Measurements from ENCODE around the gene GAS7. TPM values are rescaled to one million over a fixed set of nuclear protein-coding genes. Genes with fewer than 3 reads are reported as not detected.

GAS7 gene
- polyA plus RNA-seq, 1 donor (not counting 4 experiments of a cell fraction or from before 2014, with no cell fraction given), result 0.10 TPM

- DNase-seq (ENCODE audit: low read depth, low spot score) (no peak), FAIRE-seq (no peak)
- no peaks in the 10 kb centered on the region for H3K9me1 ChIP-seq (ENCODE audit: control insufficient read depth, extremely low read depth, insufficient read depth, low read length)
- no peaks in the 10 kb centered on the region for H4K20me1 ChIP-seq (ENCODE audit: control insufficient read depth, extremely low read depth, insufficient read depth, low read length)
- H3K4me1 ChIP-seq (ENCODE audit: control insufficient read depth, extremely low read depth, insufficient read depth, low read length), result no peaks in the 10 kb centered on the region
- H3K4me3 ChIP-seq (ENCODE audit: control insufficient read depth in 2 of 3, extremely low read depth in 1 of 3, insufficient read depth in 2 of 3, low read depth in 1 of 3, low read length in 3 of 3), result no peak overlapping the region
- no peaks in the 10 kb centered on the region for H3K27me3 ChIP-seq (ENCODE audit: control insufficient read depth, extremely low read depth, insufficient read depth, low read length)
- H3K36me3 ChIP-seq (ENCODE audit: control insufficient read depth in 2 of 2, extremely low read depth in 1 of 2, insufficient read depth in 2 of 2, low read length in 2 of 2), result no peaks in the 10 kb centered on the region
- H3K27ac ChIP-seq (ENCODE audit: control insufficient read depth, insufficient read depth, low read length), result no peak overlapping the region
- no peaks in the 10 kb centered on the region for H3K79me2 ChIP-seq (ENCODE audit: control insufficient read depth, insufficient read depth, low read length)
- H3K4me2 ChIP-seq (ENCODE audit: control insufficient read depth, extremely low read depth, insufficient read depth, low read depth, low read length), result no peak overlapping the region
- H3K9me3 ChIP-seq (ENCODE audit: control insufficient read depth, low read depth, low read length), result no peaks in the 10 kb centered on the region
- no peak for TF ChIP-seq EZH2 (IDR thresholded peaks at IDR 0.05; ENCODE audit: low read length)
- TF ChIP-seq, protein P1, sequence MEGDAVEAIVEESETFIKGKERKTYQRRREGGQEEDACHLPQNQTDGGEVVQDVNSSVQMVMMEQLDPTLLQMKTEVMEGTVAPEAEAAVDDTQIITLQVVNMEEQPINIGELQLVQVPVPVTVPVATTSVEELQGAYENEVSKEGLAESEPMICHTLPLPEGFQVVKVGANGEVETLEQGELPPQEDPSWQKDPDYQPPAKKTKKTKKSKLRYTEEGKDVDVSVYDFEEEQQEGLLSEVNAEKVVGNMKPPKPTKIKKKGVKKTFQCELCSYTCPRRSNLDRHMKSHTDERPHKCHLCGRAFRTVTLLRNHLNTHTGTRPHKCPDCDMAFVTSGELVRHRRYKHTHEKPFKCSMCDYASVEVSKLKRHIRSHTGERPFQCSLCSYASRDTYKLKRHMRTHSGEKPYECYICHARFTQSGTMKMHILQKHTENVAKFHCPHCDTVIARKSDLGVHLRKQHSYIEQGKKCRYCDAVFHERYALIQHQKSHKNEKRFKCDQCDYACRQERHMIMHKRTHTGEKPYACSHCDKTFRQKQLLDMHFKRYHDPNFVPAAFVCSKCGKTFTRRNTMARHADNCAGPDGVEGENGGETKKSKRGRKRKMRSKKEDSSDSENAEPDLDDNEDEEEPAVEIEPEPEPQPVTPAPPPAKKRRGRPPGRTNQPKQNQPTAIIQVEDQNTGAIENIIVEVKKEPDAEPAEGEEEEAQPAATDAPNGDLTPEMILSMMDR (optimal IDR thresholded peaks at IDR 0.05 in 1 of 3, IDR thresholded peaks at IDR 0.05 in 1 of 3, conservative IDR thresholded peaks at IDR 0.05 in 1 of 3; ENCODE audit: extremely low read depth in 1 of 3, insufficient read depth in 2 of 3, low read length in 3 of 3), result no peak
- dilution Hi-C loops (cut with MboI; ENCODE audit: extremely low pct_ligation_motif_present, low sequenced_read_pairs), result no loop called here
- H3K9ac ChIP-seq (ENCODE audit: control insufficient read depth, extremely low read depth, insufficient read depth, low read length), result no peak overlapping the region
- no peak overlapping the region for H2AFZ ChIP-seq (ENCODE audit: control insufficient read depth, low read length)
Measured at GRCh38 chr17:9935408-9935807, 263.0 kb downstream of the GAS7 start.

- no peak overlapping the region for H3K4me2 ChIP-seq (ENCODE audit: control insufficient read depth, extremely low read depth, insufficient read depth, low read depth, low read length)
- dilution Hi-C loops (cut with MboI; ENCODE audit: extremely low pct_ligation_motif_present, low sequenced_read_pairs), result no loop called here
- H4K20me1 ChIP-seq (ENCODE audit: control insufficient read depth, extremely low read depth, insufficient read depth, low read length), result no peaks in the 10 kb centered on the region
- H3K4me3 ChIP-seq (ENCODE audit: control insufficient read depth in 2 of 3, extremely low read depth in 1 of 3, insufficient read depth in 2 of 3, low read depth in 1 of 3, low read length in 3 of 3), result no peak overlapping the region
- H3K36me3 ChIP-seq (ENCODE audit: control insufficient read depth in 2 of 2, extremely low read depth in 1 of 2, insufficient read depth in 2 of 2, low read length in 2 of 2), result no peaks in the 10 kb centered on the region
- H3K27ac ChIP-seq (ENCODE audit: control insufficient read depth, insufficient read depth, low read length), result no peak overlapping the region
- H3K27me3 ChIP-seq (ENCODE audit: control insufficient read depth, extremely low read depth, insufficient read depth, low read length), result no peaks in the 10 kb centered on the region
- H2AFZ ChIP-seq (ENCODE audit: control insufficient read depth, low read length), result no peak overlapping the region
- no peak overlapping the region for H3K9ac ChIP-seq (ENCODE audit: control insufficient read depth, extremely low read depth, insufficient read depth, low read length)
- no peak for FAIRE-seq
- DNase-seq (ENCODE audit: low read depth, low spot score), result no peak
- no peaks in the 10 kb centered on the region for H3K4me1 ChIP-seq (ENCODE audit: control insufficient read depth, extremely low read depth, insufficient read depth, low read length)
- H3K79me2 ChIP-seq (ENCODE audit: control insufficient read depth, insufficient read depth, low read length), result no peaks in the 10 kb centered on the region
- H3K9me1 ChIP-seq (ENCODE audit: control insufficient read depth, extremely low read depth, insufficient read depth, low read length), result no peaks in the 10 kb centered on the region
- TF ChIP-seq, protein P1 (optimal IDR thresholded peaks at IDR 0.05 in 1 of 3, IDR thresholded peaks at IDR 0.05 in 1 of 3, conservative IDR thresholded peaks at IDR 0.05 in 1 of 3; ENCODE audit: extremely low read depth in 1 of 3, insufficient read depth in 2 of 3, low read length in 3 of 3), result no peak
- no peak for TF ChIP-seq EZH2 (IDR thresholded peaks at IDR 0.05; ENCODE audit: low read length)
- no peaks in the 10 kb centered on the region for H3K9me3 ChIP-seq (ENCODE audit: control insufficient read depth, low read depth, low read length)
Measured at GRCh38 chr17:9934331-9934730, 264.1 kb downstream of the GAS7 start.

Data from keratinocyte (primary cell).